Measurements from ENCODE around the gene PNLIPRP1. TPM values are rescaled to one million over a fixed set of nuclear protein-coding genes. Genes with fewer than 3 reads are reported as not detected.

PNLIPRP1 gene
- total RNA-seq, 4 donors from 2014 or later = not detected

GRCh38 chr10:116587878-116588591 is 2.7 kb upstream of the PNLIPRP1 start:
- no peak for DNase-seq (ENCODE audit: low spot score)
- TF ChIP-seq CTCF (IDR thresholded peaks at IDR 0.05) = no peak
- ATAC-seq (ENCODE audit: low FRiP score) = no peak

GRCh38 chr10:116588995-116589394 is 1.8 kb upstream of the PNLIPRP1 start:
- ATAC-seq (ENCODE audit: low FRiP score) (no peak), DNase-seq (ENCODE audit: low spot score) (no peak)
- TF ChIP-seq CTCF (IDR thresholded peaks at IDR 0.05) = no peak

DNA sequence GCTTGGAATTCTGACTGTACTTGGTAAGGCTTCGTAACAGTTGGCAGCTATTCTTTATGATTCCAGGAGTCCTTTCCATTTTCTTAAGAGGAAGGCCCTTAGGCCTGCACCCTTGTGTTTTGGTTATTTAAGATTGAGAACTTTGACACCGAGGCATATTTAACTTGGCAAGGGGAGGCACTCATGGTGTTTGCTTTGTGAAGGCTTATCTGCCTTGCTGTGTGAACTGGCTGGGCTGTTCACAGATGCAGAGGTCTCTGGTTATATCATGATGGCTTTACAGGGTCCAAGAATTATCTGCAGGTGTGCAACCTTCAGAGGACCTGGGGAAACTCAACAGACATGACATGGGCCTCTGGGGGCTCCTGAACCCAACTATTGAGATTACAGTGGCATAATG is 833 bp upstream of the PNLIPRP1 start:
- no peak for ATAC-seq (ENCODE audit: low FRiP score)
- no peak for DNase-seq (ENCODE audit: low spot score)
- TF ChIP-seq CTCF (IDR thresholded peaks at IDR 0.05) = no peak

DNA sequence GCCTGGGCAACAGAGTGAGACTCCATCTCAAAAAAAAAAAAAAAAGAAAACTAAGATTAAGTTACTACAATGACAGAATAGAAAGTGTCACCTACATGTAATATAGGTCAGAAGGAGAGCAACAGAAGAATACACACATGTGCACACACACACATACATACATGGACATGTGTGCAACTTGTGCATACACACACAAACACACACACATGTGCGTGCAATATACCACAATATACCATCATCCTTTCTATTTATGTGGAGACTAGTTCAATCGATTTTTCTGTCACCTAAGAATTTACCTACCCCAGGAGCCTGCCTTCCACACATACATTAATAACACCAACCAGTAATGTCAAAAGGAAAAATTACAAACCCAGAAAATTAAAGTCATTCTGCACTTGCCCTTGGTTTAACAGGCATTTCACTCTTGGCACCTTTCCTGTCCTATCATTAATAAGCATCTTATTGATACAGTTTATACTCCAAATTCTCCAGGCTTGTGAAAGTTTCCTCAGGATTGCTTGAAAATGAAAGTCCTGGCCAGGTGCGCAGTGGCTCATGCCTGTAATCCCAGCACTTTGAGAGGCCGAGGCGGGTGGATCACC is 2.5 kb downstream of the PNLIPRP1 start:
- ATAC-seq (ENCODE audit: low FRiP score) = no peak

GRCh38 chr10:116594525-116595035 is 3.8 kb downstream of the PNLIPRP1 start:
- no peak for DNase-seq (ENCODE audit: low spot score)
- ATAC-seq (ENCODE audit: low FRiP score) = no peak
- TF ChIP-seq CTCF (IDR thresholded peaks at IDR 0.05) = no peak

More for the DNA sequence above, 2.5 kb downstream of the PNLIPRP1 start:
- no peak for DNase-seq (ENCODE audit: low spot score)
- TF ChIP-seq CTCF (IDR thresholded peaks at IDR 0.05) = no peak

DNA sequence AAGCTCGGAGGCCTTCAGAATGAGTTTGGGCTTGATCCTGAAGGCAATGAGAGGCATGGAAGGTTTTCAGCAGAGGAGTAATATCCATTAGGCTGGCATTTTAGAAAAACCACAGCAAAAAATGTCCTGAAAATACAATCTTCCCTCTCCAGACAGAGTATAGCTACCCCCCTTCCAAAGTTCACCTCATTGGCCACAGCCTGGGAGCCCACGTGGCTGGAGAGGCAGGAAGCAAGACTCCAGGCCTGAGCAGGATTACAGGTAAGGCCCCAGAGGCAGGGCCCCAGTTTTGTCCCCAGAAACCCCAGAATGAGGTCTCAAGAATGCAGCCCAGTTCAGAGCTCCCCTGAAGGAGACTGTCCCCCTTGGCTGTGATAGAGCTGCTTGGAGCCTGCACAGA is 5.3 kb downstream of the PNLIPRP1 start:
- ATAC-seq (ENCODE audit: low FRiP score) = no peak
- TF ChIP-seq CTCF (IDR thresholded peaks at IDR 0.05) = no peak
- no peak for DNase-seq (ENCODE audit: low spot score)

GRCh38 chr10:116597543-116597942 is 6.8 kb downstream of the PNLIPRP1 start:
- no peak for ATAC-seq (ENCODE audit: low FRiP score)
- TF ChIP-seq CTCF (IDR thresholded peaks at IDR 0.05) = no peak
- no peak for DNase-seq (ENCODE audit: low spot score)

Measured in omental fat pad (tissue), 4 donors.